ENCODE measurements around the gene SHQ1. TPM values are rescaled to one million over a fixed set of nuclear protein-coding genes. Genes with fewer than 3 reads are reported as not detected.

Gene SHQ1
- total RNA-seq, 4 donors from 2014 or later = 9.7 to 17.2 (median 12.2) TPM

GRCh38 chr3:72818092-72818773 is 30.0 kb downstream of the SHQ1 start:
- 90 to 92% methylated on average over 3 of the region's 3 CpGs for WGBS, 2 donors
- DNase-seq (ENCODE audit: low spot score in 2 of 2) = no peak
- no peak for TF ChIP-seq POLR2A (IDR thresholded peaks at IDR 0.05)
- TF ChIP-seq CTCF (IDR thresholded peaks at IDR 0.05) = no peak
- H3K4me3 ChIP-seq (ENCODE audit: low read depth, poor library complexity, severe bottlenecking) = no peak overlapping the region
- intact Hi-C loops (cut with DNase I; ENCODE audit: low total_unique reads) = no loop called here

GRCh38 chr3:72816862-72817355 is 31.3 kb downstream of the SHQ1 start:
- 85 to 86% methylated on average over 3 of the region's 3 CpGs for WGBS, 2 donors
- no peak overlapping the region for H3K4me3 ChIP-seq (ENCODE audit: low read depth, poor library complexity, severe bottlenecking)
- intact Hi-C loops (cut with DNase I; ENCODE audit: low total_unique reads) = no loop called here
- TF ChIP-seq POLR2A (IDR thresholded peaks at IDR 0.05) (no peak), CTCF (IDR thresholded peaks at IDR 0.05) (no peak)
- DNase-seq (ENCODE audit: low spot score in 2 of 2) = no peak

- TF ChIP-seq CTCF (IDR thresholded peaks at IDR 0.05) = no peak
- TF ChIP-seq POLR2A (IDR thresholded peaks at IDR 0.05) = no peak
- WGBS, 2 donors = 86 to 91% methylated on average over 3 of the region's 3 CpGs
- intact Hi-C loops (cut with DNase I; ENCODE audit: low total_unique reads) = no loop called here
- H3K4me3 ChIP-seq (ENCODE audit: low read depth, poor library complexity, severe bottlenecking) = no peak overlapping the region
- DNase-seq (ENCODE audit: low spot score in 2 of 2) = no peak
Measured at GRCh38 chr3:72814308-72814707, 33.9 kb downstream of the SHQ1 start.

- TF ChIP-seq POLR2A (IDR thresholded peaks at IDR 0.05) (no peak), CTCF (IDR thresholded peaks at IDR 0.05) (no peak)
- intact Hi-C loops (cut with DNase I; ENCODE audit: low total_unique reads) = no loop called here
- 76 to 80% methylated on average over 3 of the region's 3 CpGs for WGBS, 2 donors
- DNase-seq (ENCODE audit: low spot score in 2 of 2) = no peak
- H3K4me3 ChIP-seq (ENCODE audit: low read depth, poor library complexity, severe bottlenecking) = no peak overlapping the region
Measured at GRCh38 chr3:72812201-72812600, 36.0 kb downstream of the SHQ1 start.

GRCh38 chr3:72811571-72811970 is 36.7 kb downstream of the SHQ1 start:
- DNase-seq (ENCODE audit: low spot score in 2 of 2) = no peak
- 98 to 100% methylated on average over 1 of the region's 1 CpG for WGBS, 2 donors
- TF ChIP-seq CTCF (IDR thresholded peaks at IDR 0.05) (no peak), POLR2A (IDR thresholded peaks at IDR 0.05) (no peak)
- no peak overlapping the region for H3K4me3 ChIP-seq (ENCODE audit: low read depth, poor library complexity, severe bottlenecking)
- intact Hi-C loops (cut with DNase I; ENCODE audit: low total_unique reads) = no loop called here
